Kidney (tissue), 14 donors: ENCODE data around the gene GINS2. TPM values are rescaled to one million over a fixed set of nuclear protein-coding genes. Genes with fewer than 3 reads are reported as not detected.

Source experiments
- DNase-seq, 5 donors: peaks; one replicate each; pipeline ENCODE4 v3.0.0-alpha.2; 2013 to 2020
- FAIRE-seq: peaks from 2 replicates; lab custom pipeline; 2012; peaks lifted over from hg19 to GRCh38; lab: Jason Lieb, UNC
- H3K27ac ChIP-seq, 2 donors: one replicate each; pipeline ENCODE4 v1.7.0; 2013; ENCODE audit warnings: low read depth in 2 of 2, low read length in 2 of 2, inconsistent platforms in 1 of 2
- H3K27me3 ChIP-seq: one replicate; pipeline ENCODE4 v1.7.1; 2013; ENCODE audit warnings: low read length, inconsistent platforms; ENCODE audit not compliant: control insufficient read depth, insufficient read depth
- H3K36me3 ChIP-seq, 3 donors: one replicate each; pipeline versions ENCODE4 v1.7.0 to v1.7.1; 2013; ENCODE audit warnings: low read length in 3 of 3, control low read depth in 1 of 3, inconsistent platforms in 1 of 3; ENCODE audit not compliant: insufficient read depth in 3 of 3, control insufficient read depth in 2 of 3
- H3K4me1 ChIP-seq, 3 donors: one replicate each; pipeline versions ENCODE4 v1.7.0 to v1.7.1; 2013; ENCODE audit warnings: low read length in 3 of 3, inconsistent platforms in 1 of 3, low read depth in 1 of 3; ENCODE audit not compliant: control insufficient read depth in 2 of 3, insufficient read depth in 2 of 3
- H3K4me3 ChIP-seq, 3 donors: one replicate each; pipeline versions ENCODE4 v1.7.0 to v1.8.1; 2013; ENCODE audit warnings: low read length in 3 of 3, control low read depth in 1 of 3, inconsistent platforms in 1 of 3
- H3K9ac ChIP-seq, 3 donors: one replicate each; pipeline versions ENCODE4 v1.7.0 to v1.7.1; 2013; ENCODE audit warnings: low read length in 3 of 3, control low read depth in 1 of 3, inconsistent platforms in 1 of 3
- H3K9me3 ChIP-seq, 3 donors: one replicate each; pipeline versions ENCODE4 v1.7.0 to v1.7.1; 2013; ENCODE audit warnings: low read length in 3 of 3, control low read depth in 1 of 3, inconsistent platforms in 1 of 3; ENCODE audit not compliant: control insufficient read depth in 2 of 3, insufficient read depth in 1 of 3
- intact Hi-C: fragments of 100-400 bp; cut with DNase I; formaldehyde crosslinking; loops from one replicate; pipeline ENCODE4 v1.11.1; 2022
- polyA plus RNA-seq: library from polyadenylated mRNA; stranded (reverse); fragments of 350-450 nt; fragmentation: Illumina TruSeq; extraction: RNeasy Lipid Tissue Mini Kit (QIAGEN cat#74804); gene quantifications from one replicate; pipeline ENCODE4 v1.2.3, GENCODE V29; 2014; ENCODE audit warnings: low read depth, low replicate concordance; ENCODE audit not compliant: insufficient read depth
- total RNA-seq: library from RNA; stranded (reverse); fragmentation: NEBNext Ultra II Directional; extraction: Animal tissue kit (Norgen Biotek cat#: 25700); gene quantifications from one replicate; pipeline ENCODE4 v1.2.1, GENCODE V29; 2021
- TF ChIP-seq, protein P1 (sequence below): IDR thresholded peaks from 3 replicates; pipeline ENCODE4 v1.5.1; 2012; ENCODE audit warnings: mild to moderate bottlenecking, moderate library complexity, borderline replicate concordance; ENCODE audit not compliant: insufficient read depth; ENCODE audit errors: extremely low read depth
- donor health status: control.
- donor health status: control.
- donor health status: control.
- donor health status: control.
- donor health status: control.
- donor health status: DM: yes; HTN: yes; CAD: no.
- donor health status: Normal renal cell carcinoma (clear cell type).

The GINS2 gene
- total and polyA plus RNA-seq, 2 donors from 2014 or later: 0.88 to 0.97 TPM

DNA sequence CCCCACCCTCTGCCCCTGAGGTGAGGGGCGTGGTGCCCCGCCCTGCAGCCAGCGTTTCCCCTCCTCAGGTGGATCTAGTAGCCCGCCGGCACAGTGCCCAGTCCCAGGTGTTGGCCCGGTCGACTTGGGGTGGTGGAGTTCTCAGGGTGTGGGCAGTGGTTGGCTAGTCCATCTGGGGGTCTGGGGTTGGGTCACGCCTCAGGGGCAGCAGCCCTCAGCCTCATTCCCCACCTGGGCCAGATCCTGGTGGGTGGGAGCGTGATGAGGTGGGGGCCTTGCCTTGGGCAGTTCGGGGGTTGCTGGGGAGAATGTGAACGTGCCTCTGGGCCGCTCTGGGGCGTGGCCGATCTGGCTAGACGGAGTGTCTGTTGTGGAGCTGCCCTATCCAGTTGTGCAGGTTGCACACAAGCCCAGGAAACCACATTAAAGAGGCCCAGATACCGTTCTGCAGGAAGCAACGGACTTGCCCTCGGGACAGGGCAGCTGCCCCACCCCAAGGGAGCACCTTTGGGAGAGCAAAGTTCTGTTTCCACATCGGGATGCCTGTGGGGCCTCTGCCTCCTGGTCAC, 43.6 kb downstream of the GINS2 start:
- no peak for DNase-seq
- no peaks in the 10 kb centered on the region for H3K27me3 ChIP-seq
- H3K4me3 ChIP-seq: no peak overlapping the region
- H3K9ac ChIP-seq: no peak overlapping the region
- intact Hi-C loops: no loop called here
- H3K9me3 ChIP-seq: no peaks in the 10 kb centered on the region
- peaks cover 0 to 6% (median 0%) of the 10 kb centered on the region in 3 donors for H3K36me3 ChIP-seq
- FAIRE-seq: no peak
- H3K27ac ChIP-seq: no peak overlapping the region
- H3K4me1 ChIP-seq: peaks cover 0 to 12% (median 0%) of the 10 kb centered on the region in 3 donors
- TF ChIP-seq, protein P1, sequence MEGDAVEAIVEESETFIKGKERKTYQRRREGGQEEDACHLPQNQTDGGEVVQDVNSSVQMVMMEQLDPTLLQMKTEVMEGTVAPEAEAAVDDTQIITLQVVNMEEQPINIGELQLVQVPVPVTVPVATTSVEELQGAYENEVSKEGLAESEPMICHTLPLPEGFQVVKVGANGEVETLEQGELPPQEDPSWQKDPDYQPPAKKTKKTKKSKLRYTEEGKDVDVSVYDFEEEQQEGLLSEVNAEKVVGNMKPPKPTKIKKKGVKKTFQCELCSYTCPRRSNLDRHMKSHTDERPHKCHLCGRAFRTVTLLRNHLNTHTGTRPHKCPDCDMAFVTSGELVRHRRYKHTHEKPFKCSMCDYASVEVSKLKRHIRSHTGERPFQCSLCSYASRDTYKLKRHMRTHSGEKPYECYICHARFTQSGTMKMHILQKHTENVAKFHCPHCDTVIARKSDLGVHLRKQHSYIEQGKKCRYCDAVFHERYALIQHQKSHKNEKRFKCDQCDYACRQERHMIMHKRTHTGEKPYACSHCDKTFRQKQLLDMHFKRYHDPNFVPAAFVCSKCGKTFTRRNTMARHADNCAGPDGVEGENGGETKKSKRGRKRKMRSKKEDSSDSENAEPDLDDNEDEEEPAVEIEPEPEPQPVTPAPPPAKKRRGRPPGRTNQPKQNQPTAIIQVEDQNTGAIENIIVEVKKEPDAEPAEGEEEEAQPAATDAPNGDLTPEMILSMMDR: no peak

- Histone ChIP-seq H3K4me3 (no peak overlapping the region), H3K36me3 (peaks cover 0 to 5% (median 0%) of the 10 kb centered on the region in 3 donors), H3K27ac (no peak overlapping the region), H3K9me3 (no peaks in the 10 kb centered on the region), H3K9ac (no peak overlapping the region), H3K27me3 (no peaks in the 10 kb centered on the region), H3K4me1 (peaks cover 0 to 15% (median 0%) of the 10 kb centered on the region in 3 donors)
- FAIRE-seq (no peak), DNase-seq (no peak)
- TF ChIP-seq, protein P1: no peak
- intact Hi-C loops: no loop called here
Measured at GRCh38 chr16:85644093-85644712, 44.6 kb downstream of the GINS2 start.

DNA sequence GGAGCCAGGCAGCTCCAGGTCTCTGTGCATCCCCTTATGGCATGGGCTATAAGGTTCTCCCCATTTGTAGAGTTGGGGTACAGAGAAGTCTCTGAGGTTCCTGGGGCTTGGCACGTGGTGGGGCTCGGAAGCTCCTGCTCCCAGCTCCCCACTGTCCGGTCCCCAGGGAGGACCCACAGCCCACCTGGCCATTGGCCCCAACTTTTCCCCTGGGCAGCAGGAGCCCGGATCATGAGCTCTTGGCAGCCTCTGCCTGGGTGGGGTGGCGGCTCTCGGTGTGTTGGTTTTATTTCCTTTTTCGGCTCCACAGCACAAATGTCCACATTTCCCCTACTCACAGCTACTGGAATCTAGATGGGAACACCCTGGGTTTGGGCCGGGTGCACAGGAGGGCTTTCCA, 45.1 kb downstream of the GINS2 start:
- DNase-seq (no peak), FAIRE-seq (no peak)
- H3K36me3 ChIP-seq: no peaks in the 10 kb centered on the region
- H3K27ac ChIP-seq: no peak overlapping the region
- H3K27me3 ChIP-seq: no peaks in the 10 kb centered on the region
- intact Hi-C loops: no loop called here
- H3K9ac ChIP-seq: no peak overlapping the region
- TF ChIP-seq, protein P1: no peak
- H3K4me3 ChIP-seq: no peak overlapping the region
- H3K4me1 ChIP-seq: peaks cover 0 to 18% (median 0%) of the 10 kb centered on the region in 3 donors
- H3K9me3 ChIP-seq: no peaks in the 10 kb centered on the region
